H1 (cell line): ENCODE data around the gene MPP3. TPM values are rescaled to one million over a fixed set of nuclear protein-coding genes. Genes with fewer than 3 reads are reported as not detected.

Experiments
- CEBPB ChIP-seq: IDR thresholded peaks from 2 replicates; pipeline ENCODE4 v1.6.1; 2012; ENCODE audit warnings: low read depth, low read length
- KDM5A ChIP-seq: fragments of 200-600 bp; IDR thresholded peaks from 2 replicates; pipeline ENCODE4 v1.7.1; 2012; ENCODE audit warnings: mild to moderate bottlenecking, low read length, inconsistent platforms, mixed read lengths
- polyA plus RNA-seq, 7 experiments: library from polyadenylated mRNA; depleted of rRNA in 3 of 7; stranded (reverse) in 5 of 7; unstranded in 2 of 7; fragments of >200 nt in 5 of 7; fragments of 200-250 nt in 2 of 7; gene quantifications; 1 replicate in 5 of 7; 2 replicates in 1 of 7; 4 replicates in 1 of 7; pipeline versions ENCODE4 v1.2.1 to v1.2.3, GENCODE V29; 2011 to 2013; ENCODE audit warnings: missing spikeins in 2 of 7, mixed read lengths in 2 of 7
- total RNA-seq: library from RNA; stranded (reverse); fragmentation: NEBNext Ultra II Directional; extraction: Animal tissue kit (Norgen Biotek cat#: 25700); gene quantifications from 2 replicates; pipeline ENCODE4 v1.2.1, GENCODE V29; 2021

Gene MPP3
- total and polyA plus RNA-seq, 2 of the 8 experiments (the other 6 are each of a cell fraction or from before 2014, with no cell fraction given): 3.1 to 6.1 TPM

DNA sequence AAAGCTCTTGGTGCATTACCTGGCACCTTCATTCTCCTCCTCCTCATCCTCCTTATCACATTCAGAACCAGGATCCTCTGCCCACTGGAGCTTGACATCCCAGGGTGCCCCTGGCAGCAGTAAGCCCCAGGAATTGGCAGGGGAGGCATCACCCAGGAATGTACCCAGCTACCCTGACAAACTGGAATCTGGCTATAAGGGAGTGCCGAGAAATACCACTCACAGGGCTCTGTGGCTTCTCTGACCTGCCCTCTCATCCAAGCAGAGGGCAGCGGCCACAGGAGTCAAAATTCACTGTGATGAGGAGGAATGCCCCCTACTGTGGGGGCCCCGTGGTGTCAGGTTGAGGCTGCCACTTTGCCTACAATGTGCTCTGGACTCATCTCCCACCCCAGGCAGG is 19.6 kb downstream of the MPP3 start (continued):
- TF ChIP-seq KDM5A: no peak
- no peak for TF ChIP-seq CEBPB
- TF ChIP-seq, all 59 proteins: peak for 0
